ENCODE measurements around the gene BTBD19. TPM values are rescaled to one million over a fixed set of nuclear protein-coding genes. Genes with fewer than 3 reads are reported as not detected.

BTBD19 gene
- total RNA-seq, 1 donor from 2014 or later = 26.7 TPM

GRCh38 chr1:44848456-44849181 is 40.3 kb downstream of the BTBD19 start:
- Mint-ChIP-seq H3K9me3 (ENCODE audit: low read depth) (no peaks in the 10 kb centered on the region), H3K4me1 (ENCODE audit: low read depth) (peaks cover 2% of the 10 kb centered on the region), H3K27ac (no peak overlapping the region), H3K4me3 (ENCODE audit: low read depth) (no peak overlapping the region), H3K36me3 (ENCODE audit: insufficient read depth) (peaks cover 2% of the 10 kb centered on the region), H3K27me3 (no peaks in the 10 kb centered on the region)
- DNase-seq (ENCODE audit: low spot score, unreplicated experiment) = no peak
- TF ChIP-seq, protein P1, sequence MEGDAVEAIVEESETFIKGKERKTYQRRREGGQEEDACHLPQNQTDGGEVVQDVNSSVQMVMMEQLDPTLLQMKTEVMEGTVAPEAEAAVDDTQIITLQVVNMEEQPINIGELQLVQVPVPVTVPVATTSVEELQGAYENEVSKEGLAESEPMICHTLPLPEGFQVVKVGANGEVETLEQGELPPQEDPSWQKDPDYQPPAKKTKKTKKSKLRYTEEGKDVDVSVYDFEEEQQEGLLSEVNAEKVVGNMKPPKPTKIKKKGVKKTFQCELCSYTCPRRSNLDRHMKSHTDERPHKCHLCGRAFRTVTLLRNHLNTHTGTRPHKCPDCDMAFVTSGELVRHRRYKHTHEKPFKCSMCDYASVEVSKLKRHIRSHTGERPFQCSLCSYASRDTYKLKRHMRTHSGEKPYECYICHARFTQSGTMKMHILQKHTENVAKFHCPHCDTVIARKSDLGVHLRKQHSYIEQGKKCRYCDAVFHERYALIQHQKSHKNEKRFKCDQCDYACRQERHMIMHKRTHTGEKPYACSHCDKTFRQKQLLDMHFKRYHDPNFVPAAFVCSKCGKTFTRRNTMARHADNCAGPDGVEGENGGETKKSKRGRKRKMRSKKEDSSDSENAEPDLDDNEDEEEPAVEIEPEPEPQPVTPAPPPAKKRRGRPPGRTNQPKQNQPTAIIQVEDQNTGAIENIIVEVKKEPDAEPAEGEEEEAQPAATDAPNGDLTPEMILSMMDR (IDR thresholded peaks at IDR 0.05; ENCODE audit: unreplicated experiment) = no peak

DNA sequence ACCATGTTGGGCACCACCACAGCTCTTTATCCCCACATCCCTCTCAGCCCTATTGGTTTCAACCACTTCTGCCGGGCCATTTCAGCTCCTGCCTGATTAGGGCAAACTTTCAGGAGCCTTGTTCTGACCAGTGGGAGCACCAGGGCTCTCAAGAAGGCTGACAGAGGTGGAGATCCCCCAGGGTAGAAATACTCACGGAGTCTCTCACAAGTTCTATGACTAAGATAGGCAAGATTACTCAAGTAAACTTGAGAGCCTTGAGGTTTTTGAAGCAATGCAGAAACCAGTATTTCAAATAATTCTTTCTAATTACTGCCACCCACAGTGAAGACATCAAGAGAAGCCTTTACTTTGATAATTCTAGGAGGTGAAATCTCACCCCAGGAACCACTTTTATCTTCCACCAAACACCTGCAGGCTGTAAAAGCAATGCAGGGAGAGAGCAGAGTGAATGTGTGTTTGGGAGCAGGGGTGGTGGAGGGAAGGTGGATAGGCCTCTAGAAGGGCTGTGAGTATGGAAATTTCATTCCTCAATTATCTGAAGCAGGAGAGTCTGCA is 41.3 kb downstream of the BTBD19 start:
- DNase-seq (ENCODE audit: low spot score, unreplicated experiment) = no peak
- no peak overlapping the region for H3K4me3 Mint-ChIP-seq (ENCODE audit: low read depth)
- no peak overlapping the region for H3K27ac Mint-ChIP-seq
- peaks cover 2% of the 10 kb centered on the region for H3K4me1 Mint-ChIP-seq (ENCODE audit: low read depth)
- no peaks in the 10 kb centered on the region for H3K9me3 Mint-ChIP-seq (ENCODE audit: low read depth)
- no peaks in the 10 kb centered on the region for H3K27me3 Mint-ChIP-seq
- TF ChIP-seq, protein P1 (IDR thresholded peaks at IDR 0.05; ENCODE audit: unreplicated experiment) = no peak
- peaks cover 4% of the 10 kb centered on the region for H3K36me3 Mint-ChIP-seq (ENCODE audit: insufficient read depth)

GRCh38 chr1:44851308-44851707 is 43.0 kb downstream of the BTBD19 start:
- Mint-ChIP-seq H3K4me3 (ENCODE audit: low read depth) (no peak overlapping the region), H3K27ac (no peak overlapping the region), H3K4me1 (ENCODE audit: low read depth) (no peaks in the 10 kb centered on the region), H3K27me3 (no peaks in the 10 kb centered on the region), H3K36me3 (ENCODE audit: insufficient read depth) (peaks cover 5% of the 10 kb centered on the region), H3K9me3 (ENCODE audit: low read depth) (no peaks in the 10 kb centered on the region)
- DNase-seq (ENCODE audit: low spot score, unreplicated experiment) = no peak
- TF ChIP-seq, protein P1 (IDR thresholded peaks at IDR 0.05; ENCODE audit: unreplicated experiment) = no peak

DNA sequence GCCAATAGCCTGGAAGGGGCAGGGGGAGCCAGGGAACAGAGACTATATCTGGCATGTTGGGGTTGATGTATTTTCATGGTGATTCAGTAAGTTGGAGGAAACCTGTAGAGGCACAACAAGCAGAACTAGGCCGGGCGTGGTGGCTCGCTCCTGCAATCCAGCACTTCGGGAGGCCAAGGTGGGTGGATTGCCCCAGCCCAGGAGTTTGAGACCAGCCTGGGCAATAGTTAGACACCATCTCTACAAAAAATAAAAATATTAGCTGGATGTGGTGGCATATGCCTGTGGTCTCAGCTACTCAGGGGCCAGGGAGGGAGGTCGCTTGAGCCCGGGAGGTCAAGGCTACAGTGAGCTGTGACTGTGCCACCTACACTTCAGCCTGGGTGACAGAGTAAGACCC is 44.9 kb downstream of the BTBD19 start:
- DNase-seq (ENCODE audit: low spot score, unreplicated experiment) = no peak
- H3K4me1 Mint-ChIP-seq (ENCODE audit: low read depth) = no peaks in the 10 kb centered on the region
- H3K27ac Mint-ChIP-seq = no peak overlapping the region
- H3K36me3 Mint-ChIP-seq (ENCODE audit: insufficient read depth) = peaks cover 7% of the 10 kb centered on the region
- no peaks in the 10 kb centered on the region for H3K9me3 Mint-ChIP-seq (ENCODE audit: low read depth)
- no peak overlapping the region for H3K4me3 Mint-ChIP-seq (ENCODE audit: low read depth)
- TF ChIP-seq, protein P1 (IDR thresholded peaks at IDR 0.05; ENCODE audit: unreplicated experiment) = no peak
- no peaks in the 10 kb centered on the region for H3K27me3 Mint-ChIP-seq

- H3K27ac Mint-ChIP-seq = no peak overlapping the region
- H3K27me3 Mint-ChIP-seq = no peaks in the 10 kb centered on the region
- peaks cover 7% of the 10 kb centered on the region for H3K36me3 Mint-ChIP-seq (ENCODE audit: insufficient read depth)
- TF ChIP-seq, protein P1 (IDR thresholded peaks at IDR 0.05; ENCODE audit: unreplicated experiment) = no peak
- H3K9me3 Mint-ChIP-seq (ENCODE audit: low read depth) = no peaks in the 10 kb centered on the region
- DNase-seq (ENCODE audit: low spot score, unreplicated experiment) = no peak
- H3K4me3 Mint-ChIP-seq (ENCODE audit: low read depth) = no peak overlapping the region
- no peaks in the 10 kb centered on the region for H3K4me1 Mint-ChIP-seq (ENCODE audit: low read depth)
Measured at GRCh38 chr1:44854970-44855369, 46.6 kb downstream of the BTBD19 start.

Data from progenitor cell of endocrine pancreas (in vitro differentiated cells).